HepG2 (cell line): ENCODE results near the gene SPAG6. TPM values are rescaled to one million over a fixed set of nuclear protein-coding genes. Genes with fewer than 3 reads are reported as not detected.
"Not testable (repeated sequence)": the region's sequence is repeated elsewhere in the genome, so short reads cannot be mapped to it uniquely, and the experiment has no call there.

Experiments
- ATAC-seq: fragments of 200-7000 bp; cut with Tn5 transposase; 3 replicates; pipeline ENCODE4 v1.9.1; 2020; ENCODE audit warnings: mild to moderate bottlenecking, moderate library complexity
- BruUV-seq: library from RNA; stranded (reverse); fragments of 400-500 nt; replicated peaks from 2 replicates; lab custom pipeline; 2021; lab: Mats Ljungman, UMichigan
- CTCF ChIA-PET: fragments of 300-600 bp; formaldehyde crosslinking; extraction: SDS; loops from one replicate; lab custom pipeline; 2021; ENCODE audit warnings: low total read pairs, inconsistent platforms, low intra/inter-chr PET ratio; lab: Yijun Ruan, JAX
- POLR2A ChIA-PET: fragments of 350-600 bp; sonication (Branson Sonifier 250); formaldehyde crosslinking; loops from one replicate; lab custom pipeline; 2020; ENCODE audit warnings: antibody characterized with exemption, inconsistent platforms; lab: Yijun Ruan, JAX
- DNase-seq: peaks from one replicate; pipeline ENCODE4 v3.0.0-alpha.2; 2015; ENCODE audit warnings: low spot score
- FAIRE-seq: peaks from 3 replicates; lab custom pipeline; 2011; peaks lifted over from hg19 to GRCh38; lab: Jason Lieb, UNC
- H2AFZ ChIP-seq: one replicate; pipeline ENCODE4 v1.6.1; 2011; ENCODE audit warnings: low read length, inconsistent platforms
- H3K27ac ChIP-seq: fragments of 300-600 bp; 3 replicates; pipeline ENCODE4 v1.8.0; 2011; ENCODE audit warnings: mixed run types, mild to moderate bottlenecking, mixed read lengths, low read length, inconsistent platforms; ENCODE audit not compliant: insufficient read depth; ENCODE audit errors: extremely low read length
- H3K27me3 ChIP-seq, 2 experiments: fragments of 200-600 bp in 1 of 2; 2 replicates in 1 of 2; 3 replicates in 1 of 2; pipeline versions ENCODE4 v1.6.0 to v1.8.0; 2011; ENCODE audit warnings: low read length in 2 of 2, mild to moderate bottlenecking in 2 of 2, moderate library complexity in 2 of 2, inconsistent platforms in 1 of 2; ENCODE audit not compliant: insufficient read depth in 2 of 2, control insufficient read depth in 1 of 2
- H3K36me3 ChIP-seq, 2 experiments: fragments of 200-600 bp in 1 of 2; replicated peaks in 1 of 2; 2 replicates in 1 of 2; 3 replicates in 1 of 2; pipeline versions ENCODE4 v1.5.1 to v1.8.0; 2011; ENCODE audit warnings: low read length in 2 of 2, inconsistent platforms in 1 of 2; ENCODE audit not compliant: insufficient read depth in 2 of 2, control insufficient read depth in 1 of 2
- H3K4me1 ChIP-seq: 2 replicates; pipeline ENCODE4 v1.5.1; 2012; ENCODE audit warnings: low read length, inconsistent platforms; ENCODE audit not compliant: insufficient read depth
- H3K4me2 ChIP-seq: 2 replicates; pipeline ENCODE4 v1.6.0; 2011; ENCODE audit warnings: low read depth, low read length, inconsistent platforms
- H3K4me3 ChIP-seq, 3 experiments: fragments of 200-600 bp in 1 of 3; sonication (generic), shearing (Covaris generic) in 1 of 3; replicated peaks in 1 of 3; 2 replicates each; pipeline ENCODE4 v1.5.1; 2011 to 2016; ENCODE audit warnings: low read length in 3 of 3, inconsistent platforms in 2 of 3, low read depth in 2 of 3, mild to moderate bottlenecking in 2 of 3, control low read depth in 1 of 3, mixed read lengths in 1 of 3; ENCODE audit not compliant: insufficient read depth in 1 of 3
- H3K79me2 ChIP-seq: one replicate; pipeline ENCODE4 v1.6.1; 2011; ENCODE audit warnings: low read length, inconsistent platforms; ENCODE audit not compliant: insufficient read depth
- H3K9ac ChIP-seq: 2 replicates; pipeline ENCODE4 v1.6.0; 2011; ENCODE audit warnings: mild to moderate bottlenecking, low read depth, low read length, inconsistent platforms; ENCODE audit not compliant: insufficient read depth
- H3K9me3 ChIP-seq: 2 replicates; pipeline ENCODE4 v1.5.1; 2012; ENCODE audit warnings: mild to moderate bottlenecking, low read length
- H4K20me1 ChIP-seq: 2 replicates; pipeline ENCODE4 v1.6.0; 2011; ENCODE audit warnings: inconsistent platforms, mild to moderate bottlenecking, low read length, moderate library complexity; ENCODE audit not compliant: insufficient read depth
- REL ChIP-seq: sonication (generic); formaldehyde crosslinking; conservative IDR thresholded peaks from 2 replicates; pipeline ENCODE4 v1.8.0; 2022; ENCODE audit warnings: mild to moderate bottlenecking, missing genetic modification reagents, moderate library complexity
- TCF12 ChIP-seq, 2 experiments: fragments of 450-650 bp in 1 of 2; sonication (generic) in 1 of 2; formaldehyde crosslinking in 1 of 2; IDR thresholded peaks; 2 replicates each; pipeline versions ENCODE4 v1.6.1 to v1.8.0; 2017 to 2022; ENCODE audit warnings: antibody characterized with exemption in 1 of 2, mild to moderate bottlenecking in 1 of 2, missing genetic modification reagents in 1 of 2, moderate library complexity in 1 of 2
- WGBS: methylation state at CpG from one replicate; pipeline ENCODE4 v1.1.6; 2017; ENCODE audit warnings: low lambda C conversion rate; 5-methylcytosine and 5-hydroxymethylcytosine counted together
- in situ Hi-C: cut with HindIII; loops from 2 replicates; pipeline ENCODE4 v1.10.0; 2017; ENCODE audit warnings: low pct_unique_long_range_greater_than_20kb; ENCODE audit not compliant: extremely low pct_ligation_motif_present
- intact Hi-C: fragments of 100-400 bp; cut with micrococcal nuclease; formaldehyde crosslinking; loops from one replicate; pipeline ENCODE4 v1.10.0; 2022; ENCODE audit not compliant: unreplicated experiment
- polyA plus RNA-seq, 8 experiments: library from polyadenylated mRNA; depleted of rRNA in 3 of 8; stranded (reverse) in 7 of 8; unstranded in 1 of 8; fragments of >200 nt; fragmentation: Illumina TruSeq in 4 of 8; extraction: Trizol in 4 of 8; gene quantifications; 2 replicates each; pipeline versions ENCODE4 v1.2.1 to v1.2.3, GENCODE V29; 2011 to 2016; ENCODE audit warnings: low read depth in 4 of 8, missing spikeins in 1 of 8, mixed read lengths in 1 of 8; ENCODE audit not compliant: insufficient read depth in 1 of 8
- total RNA-seq, 5 experiments: library from RNA; depleted of rRNA; stranded (reverse); fragments of >200 nt; fragmentation: Illumina TruSeq; extraction: Trizol; gene quantifications; 2 replicates each; pipeline ENCODE4 v1.2.3, GENCODE V29; 2016; ENCODE audit warnings: low read depth in 1 of 5
- TF ChIP-seq, protein P1 (sequence below): sonication (generic); formaldehyde crosslinking; IDR thresholded peaks from 2 replicates; pipeline ENCODE4 v1.4.0; 2020; ENCODE audit warnings: missing genetic modification reagents
- TF ChIP-seq, protein P2 (sequence below): sonication (generic); formaldehyde crosslinking; conservative IDR thresholded peaks from 2 replicates; pipeline ENCODE4 v1.8.0; 2022; ENCODE audit warnings: missing genetic modification reagents

Gene SPAG6
- total and polyA plus RNA-seq, 2 of the 13 experiments (the other 11 are each of a cell fraction or from before 2014, with no cell fraction given), result not detected

DNA sequence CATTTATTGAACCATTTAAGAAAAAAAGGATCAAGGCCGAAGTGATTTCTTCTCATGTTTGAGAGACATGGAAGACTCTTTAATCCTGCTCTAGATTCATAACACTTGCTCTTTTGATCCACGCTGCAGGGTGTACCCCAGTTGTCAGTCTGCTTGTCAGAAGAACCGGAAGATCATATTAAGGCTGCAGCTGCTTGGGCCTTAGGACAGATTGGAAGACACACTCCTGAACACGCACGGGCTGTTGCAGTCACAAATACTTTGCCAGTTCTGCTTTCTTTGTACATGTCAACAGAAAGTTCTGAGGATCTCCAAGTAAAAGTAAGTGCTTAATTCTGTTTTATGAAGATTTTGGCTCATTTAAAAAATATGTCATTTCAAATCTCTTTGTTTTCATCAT, 46.3 kb downstream of the SPAG6 start (continued):
- TF ChIP-seq, protein P1, sequence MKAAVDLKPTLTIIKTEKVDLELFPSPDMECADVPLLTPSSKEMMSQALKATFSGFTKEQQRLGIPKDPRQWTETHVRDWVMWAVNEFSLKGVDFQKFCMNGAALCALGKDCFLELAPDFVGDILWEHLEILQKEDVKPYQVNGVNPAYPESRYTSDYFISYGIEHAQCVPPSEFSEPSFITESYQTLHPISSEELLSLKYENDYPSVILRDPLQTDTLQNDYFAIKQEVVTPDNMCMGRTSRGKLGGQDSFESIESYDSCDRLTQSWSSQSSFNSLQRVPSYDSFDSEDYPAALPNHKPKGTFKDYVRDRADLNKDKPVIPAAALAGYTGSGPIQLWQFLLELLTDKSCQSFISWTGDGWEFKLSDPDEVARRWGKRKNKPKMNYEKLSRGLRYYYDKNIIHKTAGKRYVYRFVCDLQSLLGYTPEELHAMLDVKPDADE (CRISPR knock-in tag), result no peak
- TF ChIP-seq REL (CRISPR knock-in tag) (no peak), TCF12 (IDR thresholded peaks at IDR 0.05) (no peak), TCF12 (CRISPR knock-in tag; IDR thresholded peaks at IDR 0.05) (no peak)
- TF ChIP-seq, protein P2, sequence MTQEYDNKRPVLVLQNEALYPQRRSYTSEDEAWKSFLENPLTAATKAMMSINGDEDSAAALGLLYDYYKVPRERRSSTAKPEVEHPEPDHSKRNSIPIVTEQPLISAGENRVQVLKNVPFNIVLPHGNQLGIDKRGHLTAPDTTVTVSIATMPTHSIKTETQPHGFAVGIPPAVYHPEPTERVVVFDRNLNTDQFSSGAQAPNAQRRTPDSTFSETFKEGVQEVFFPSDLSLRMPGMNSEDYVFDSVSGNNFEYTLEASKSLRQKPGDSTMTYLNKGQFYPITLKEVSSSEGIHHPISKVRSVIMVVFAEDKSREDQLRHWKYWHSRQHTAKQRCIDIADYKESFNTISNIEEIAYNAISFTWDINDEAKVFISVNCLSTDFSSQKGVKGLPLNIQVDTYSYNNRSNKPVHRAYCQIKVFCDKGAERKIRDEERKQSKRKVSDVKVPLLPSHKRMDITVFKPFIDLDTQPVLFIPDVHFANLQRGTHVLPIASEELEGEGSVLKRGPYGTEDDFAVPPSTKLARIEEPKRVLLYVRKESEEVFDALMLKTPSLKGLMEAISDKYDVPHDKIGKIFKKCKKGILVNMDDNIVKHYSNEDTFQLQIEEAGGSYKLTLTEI (CRISPR knock-in tag), result no peak

DNA sequence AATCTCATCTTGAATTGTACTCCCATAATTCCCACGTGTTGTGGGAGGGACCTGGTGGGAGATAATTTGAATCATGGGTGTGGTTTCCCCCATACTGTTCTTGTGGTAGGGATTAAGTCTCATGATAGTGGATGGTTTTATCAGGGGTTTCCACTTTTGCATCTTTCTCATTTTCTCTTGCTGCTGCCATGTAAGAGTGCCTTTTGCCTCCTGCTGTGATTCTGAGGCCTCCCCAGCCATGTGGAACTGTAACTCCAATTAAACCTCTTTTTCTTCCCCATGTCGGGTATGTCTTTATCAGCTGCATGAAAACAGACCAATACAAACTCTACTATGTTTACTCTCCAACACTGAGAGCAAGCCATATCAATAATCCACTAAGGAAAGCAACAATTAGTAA, 50.9 kb downstream of the SPAG6 start:
- H3K27ac ChIP-seq, in situ Hi-C loops, DNase-seq, POLR2A ChIA-PET, H3K4me1 ChIP-seq, H3K4me3 ChIP-seq, H3K9ac ChIP-seq, ATAC-seq, CTCF ChIA-PET, intact Hi-C loops, H2AFZ ChIP-seq, H3K27me3 ChIP-seq, H3K9me3 ChIP-seq, FAIRE-seq, H3K79me2 ChIP-seq, H3K36me3 ChIP-seq, BruUV-seq, H4K20me1 ChIP-seq, H3K4me2 ChIP-seq: not testable (repeated sequence)
- WGBS, result 0% methylated on average over 2 of the region's 2 CpGs

DNA sequence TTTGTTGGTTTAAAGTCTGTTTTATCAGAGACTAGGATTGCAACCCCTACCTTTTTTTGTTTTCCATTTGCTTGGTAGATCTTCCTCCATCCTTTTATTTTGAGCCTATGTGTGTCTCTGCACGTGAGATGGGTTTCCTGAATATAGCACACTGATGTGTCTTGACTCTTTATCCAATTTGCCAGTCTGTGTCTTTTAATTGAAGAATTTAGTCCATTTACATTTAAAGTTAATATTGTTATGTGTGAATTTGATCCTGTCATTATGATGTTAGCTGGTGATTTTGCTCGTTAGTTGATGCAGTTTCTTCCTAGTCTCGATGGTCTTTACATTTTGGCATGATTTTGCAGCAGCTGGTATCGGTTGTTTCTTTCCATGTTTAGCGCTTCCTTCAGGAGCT, 61.6 kb downstream of the SPAG6 start:
- H2AFZ ChIP-seq, H3K79me2 ChIP-seq, H3K9me3 ChIP-seq, H3K4me3 ChIP-seq, ATAC-seq, FAIRE-seq, H3K36me3 ChIP-seq, BruUV-seq, H3K9ac ChIP-seq, CTCF ChIA-PET, H3K27ac ChIP-seq, H3K27me3 ChIP-seq, intact Hi-C loops, in situ Hi-C loops, DNase-seq, H4K20me1 ChIP-seq, H3K4me1 ChIP-seq, H3K4me2 ChIP-seq, POLR2A ChIA-PET: not testable (repeated sequence)
- 42% methylated on average over 3 of the region's 5 CpGs for WGBS
